Measurements from ENCODE around the gene FMO5. TPM values are rescaled to one million over a fixed set of nuclear protein-coding genes. Genes with fewer than 3 reads are reported as not detected.

The FMO5 gene
- total RNA-seq, 2 experiments from 2014 or later, result 0.41 to 0.67 TPM

- H3K4me1 Mint-ChIP-seq (ENCODE audit: low read depth), result no peaks in the 10 kb centered on the region
- no peaks in the 10 kb centered on the region for H3K27me3 Mint-ChIP-seq
- ATAC-seq (ENCODE audit: poor library complexity) (no peak), DNase-seq (no peak)
- no peak for TF ChIP-seq CTCF (IDR thresholded peaks at IDR 0.05)
- H3K27ac Mint-ChIP-seq, result no peak overlapping the region
- CTCF ChIA-PET, result no interaction called here
- Histone ChIP-seq H3K4me3 (ENCODE audit: low read length) (no peak overlapping the region), H3K4me1 (ENCODE audit: insufficient read depth, low read length) (no peaks in the 10 kb centered on the region), H3K27ac (ENCODE audit: low read depth in 1 of 2, low read length in 2 of 2) (no peak overlapping the region), H3K36me3 (ENCODE audit: insufficient read depth, low read length) (peaks cover 42% of the 10 kb centered on the region), H3K9me3 (ENCODE audit: control insufficient read depth in 1 of 2, insufficient read depth in 1 of 2, low read length in 2 of 2) (no peaks in the 10 kb centered on the region), H3K27me3 (ENCODE audit: control insufficient read depth in 1 of 2, insufficient read depth in 2 of 2, low read length in 2 of 2) (no peaks in the 10 kb centered on the region)
- intact Hi-C loops (cut with DNase I, micrococcal nuclease), result no loop called here
- H3K36me3 Mint-ChIP-seq (ENCODE audit: low read depth), result peaks cover 89% of the 10 kb centered on the region
- POLR2A ChIA-PET, result no interaction called here
- H3K4me3 Mint-ChIP-seq, result no peak overlapping the region
- no peaks in the 10 kb centered on the region for H3K9me3 Mint-ChIP-seq
Measured at GRCh38 chr1:147266381-147266780, 41.2 kb upstream of the FMO5 start.

GRCh38 chr1:147264158-147264768 lies 39.1 kb upstream of the FMO5 start:
- Histone ChIP-seq H3K9me3 (ENCODE audit: control insufficient read depth in 1 of 2, insufficient read depth in 1 of 2, low read length in 2 of 2) (no peaks in the 10 kb centered on the region), H3K4me1 (ENCODE audit: insufficient read depth, low read length) (no peaks in the 10 kb centered on the region), H3K27me3 (ENCODE audit: control insufficient read depth in 1 of 2, insufficient read depth in 2 of 2, low read length in 2 of 2) (no peaks in the 10 kb centered on the region), H3K36me3 (ENCODE audit: insufficient read depth, low read length) (peaks cover 63% of the 10 kb centered on the region), H3K27ac (ENCODE audit: low read depth in 1 of 2, low read length in 2 of 2) (no peak overlapping the region), H3K4me3 (ENCODE audit: low read length) (no peak overlapping the region)
- no peak overlapping the region for H3K4me3 Mint-ChIP-seq
- ChIA-PET POLR2A (no interaction called here), CTCF (interaction anchor here (1.6 kb wide), 1 partner anchor 22 kb away, joined by 4 read pairs; the partner anchor contains the start of gene CHD1L)
- no peak for ATAC-seq (ENCODE audit: poor library complexity)
- TF ChIP-seq CTCF (IDR thresholded peaks at IDR 0.05), result no peak
- no peak overlapping the region for H3K27ac Mint-ChIP-seq
- peaks cover 96% of the 10 kb centered on the region for H3K36me3 Mint-ChIP-seq (ENCODE audit: low read depth)
- H3K4me1 Mint-ChIP-seq (ENCODE audit: low read depth), result no peaks in the 10 kb centered on the region
- intact Hi-C loops (cut with DNase I, micrococcal nuclease), result no loop called here
- no peaks in the 10 kb centered on the region for H3K9me3 Mint-ChIP-seq
- H3K27me3 Mint-ChIP-seq, result no peaks in the 10 kb centered on the region
- DNase-seq, result no peak

- ATAC-seq (ENCODE audit: poor library complexity) (no peak), DNase-seq (no peak)
- Histone ChIP-seq H3K4me3 (ENCODE audit: low read length) (no peak overlapping the region), H3K27ac (ENCODE audit: low read depth in 1 of 2, low read length in 2 of 2) (no peak overlapping the region), H3K27me3 (ENCODE audit: control insufficient read depth in 1 of 2, insufficient read depth in 2 of 2, low read length in 2 of 2) (no peaks in the 10 kb centered on the region), H3K9me3 (ENCODE audit: control insufficient read depth in 1 of 2, insufficient read depth in 1 of 2, low read length in 2 of 2) (no peaks in the 10 kb centered on the region), H3K4me1 (ENCODE audit: insufficient read depth, low read length) (no peaks in the 10 kb centered on the region), H3K36me3 (ENCODE audit: insufficient read depth, low read length) (peaks cover 46% of the 10 kb centered on the region)
- H3K4me1 Mint-ChIP-seq (ENCODE audit: low read depth), result no peaks in the 10 kb centered on the region
- TF ChIP-seq CTCF (IDR thresholded peaks at IDR 0.05), result no peak
- no peak overlapping the region for H3K4me3 Mint-ChIP-seq
- H3K27ac Mint-ChIP-seq, result no peak overlapping the region
- H3K9me3 Mint-ChIP-seq, result no peaks in the 10 kb centered on the region
- intact Hi-C loops (cut with DNase I, micrococcal nuclease), result no loop called here
- peaks cover 90% of the 10 kb centered on the region for H3K36me3 Mint-ChIP-seq (ENCODE audit: low read depth)
- CTCF ChIA-PET, result interaction anchor here (1.0 kb wide), 1 partner anchor 18 kb away, joined by 4 read pairs; no protein-coding TSS in a partner anchor
- POLR2A ChIA-PET, result no interaction called here
- H3K27me3 Mint-ChIP-seq, result no peaks in the 10 kb centered on the region
Measured at GRCh38 chr1:147260956-147261355, 35.8 kb upstream of the FMO5 start.

All from CD4-positive, alpha-beta T cell (primary cell).